Urothelium cell line (cell line): ENCODE results near the gene RBFA.
A peak's percentile ranks its signal among the peaks of the same experiment; 100 is the strongest.

Experiments used
- DNase-seq: peaks from one replicate; pipeline ENCODE4 v3.0.0; 2011; ENCODE audit warnings: low spot score, mixed read lengths
- FAIRE-seq: peaks from 2 replicates; lab custom pipeline; 2011; peaks lifted over from hg19 to GRCh38; lab: Jason Lieb, UNC

The RBFA gene

GRCh38 chr18:80068571-80069272 is 34.5 kb downstream of the RBFA start:
- no peak for FAIRE-seq
- DNase-seq = no peak

GRCh38 chr18:80070825-80071224 is 36.6 kb downstream of the RBFA start:
- DNase-seq (no peak), FAIRE-seq (no peak)

GRCh38 chr18:80074183-80074582 is 39.9 kb downstream of the RBFA start:
- no peak for DNase-seq
- no peak for FAIRE-seq

- no peak for FAIRE-seq
- DNase-seq = no peak
These were observed 40.5 kb downstream of the RBFA start for GRCh38 chr18:80074697-80075096.

GRCh38 chr18:80075940-80076339 is 41.7 kb downstream of the RBFA start:
- FAIRE-seq (peak; percentile 23), DNase-seq (no peak)

- DNase-seq (no peak), FAIRE-seq (no peak)
These were observed 42.1 kb downstream of the RBFA start for GRCh38 chr18:80076379-80076778.

GRCh38 chr18:80077873-80078272 is 43.6 kb downstream of the RBFA start:
- DNase-seq (no peak), FAIRE-seq (no peak)
